Frontal cortex (tissue), 4 donors: ENCODE data around the gene PARP14. TPM values are rescaled to one million over a fixed set of nuclear protein-coding genes. Genes with fewer than 3 reads are reported as not detected.

ENCODE experiments used
- DNase-seq, 2 donors: peaks; one replicate each; pipeline ENCODE4 v3.0.0; 2012; ENCODE audit warnings: low spot score in 2 of 2
- FAIRE-seq: peaks from 2 replicates; lab custom pipeline; 2012; peaks lifted over from hg19 to GRCh38; lab: Jason Lieb, UNC
- total RNA-seq: library from RNA; depleted of rRNA; stranded (reverse); fragments of >200 nt; gene quantifications from one replicate; pipeline ENCODE4 v1.2.3, GENCODE V29; 2014
- donor health status: control.
- donor health status: control.
- donor health status: control.

PARP14 gene
- total RNA-seq, 1 donor from 2014 or later = 7.3 TPM

- no peak for FAIRE-seq
- no peak for DNase-seq
Observed at GRCh38 chr3:122760453-122761271, 80.0 kb downstream of the PARP14 start.

- no peak for FAIRE-seq
- DNase-seq = no peak
Observed at GRCh38 chr3:122766430-122766829, 85.8 kb downstream of the PARP14 start.

- FAIRE-seq (no peak), DNase-seq (no peak)
Observed at GRCh38 chr3:122767540-122768372, 87.1 kb downstream of the PARP14 start.

- DNase-seq (no peak), FAIRE-seq (no peak)
Observed at GRCh38 chr3:122770521-122771202, 90.0 kb downstream of the PARP14 start.

GRCh38 chr3:122772827-122773226, 92.2 kb downstream of the PARP14 start:
- DNase-seq (no peak), FAIRE-seq (no peak)

- FAIRE-seq (no peak), DNase-seq (no peak)
Observed at GRCh38 chr3:122773944-122774509, 93.4 kb downstream of the PARP14 start.

- no peak for FAIRE-seq
- no peak for DNase-seq
Observed at GRCh38 chr3:122774564-122774963, 93.9 kb downstream of the PARP14 start.

GRCh38 chr3:122776675-122777468, 96.2 kb downstream of the PARP14 start:
- FAIRE-seq (no peak), DNase-seq (no peak)

- DNase-seq (no peak), FAIRE-seq (no peak)
Observed at GRCh38 chr3:122777563-122777962, 96.9 kb downstream of the PARP14 start.

Other genes with a start within 250 kb of the PARP14 start
- gene KPNA1, start 165.9 kb upstream of the PARP14 start, total RNA-seq = 46.5 TPM
- gene PARP9, start 116.5 kb upstream of the PARP14 start, total RNA-seq = 4.1 TPM
- 2.4 TPM for gene DTX3L, start 116.5 kb upstream of the PARP14 start, total RNA-seq
- gene PARP15, start 103.2 kb upstream of the PARP14 start, total RNA-seq = not detected
- gene HSPBAP1, start 113.0 kb downstream of the PARP14 start, total RNA-seq = 9.4 TPM
- 20.0 TPM for gene SLC49A4, start 114.2 kb downstream of the PARP14 start, total RNA-seq